Stimulated activated CD8-positive, alpha-beta memory T cell treated with anti-CD3 and anti-CD28 coated beads, Interleukin-2, amount 100 ng/mL, for 48 hours (primary cell): ENCODE data around the gene EPHA7.

Experiments
- DNase-seq, 2 donors: peaks; one replicate each; pipeline ENCODE4 v3.0.0-alpha.2; 2020; ENCODE audit warnings: low read depth in 2 of 2

EPHA7 gene

GRCh38 chr6:93419304-93420162 is at the start of gene EPHA7:
TSS of gene EPHA7 (minus strand) at chr6:93419559. CDS start at chr6:93419341, 218 bp downstream.
- peak in 1 of 2 donors; percentile 34 for DNase-seq

GRCh38 chr6:93468291-93468690 is 48.9 kb upstream of the EPHA7 start:
- DNase-seq = no peak

GRCh38 chr6:93454533-93454932 is 35.2 kb upstream of the EPHA7 start:
- DNase-seq = no peak

- no peak for DNase-seq
Measured at GRCh38 chr6:93453956-93454355, 34.6 kb upstream of the EPHA7 start.

- DNase-seq = no peak
Measured at GRCh38 chr6:93447874-93448273, 28.5 kb upstream of the EPHA7 start.

GRCh38 chr6:93437491-93437890 is 18.1 kb upstream of the EPHA7 start:
- no peak for DNase-seq

GRCh38 chr6:93433592-93433991 is 14.2 kb upstream of the EPHA7 start:
- no peak for DNase-seq

- DNase-seq = no peak
Measured at GRCh38 chr6:93424303-93425064, 5.1 kb upstream of the EPHA7 start.

- no peak for DNase-seq
Measured at GRCh38 chr6:93423542-93423941, 4.2 kb upstream of the EPHA7 start.

- DNase-seq = no peak
Measured at GRCh38 chr6:93420163-93420795, 920 bp upstream of the EPHA7 start.

- DNase-seq = no peak
Measured at GRCh38 chr6:93418408-93419303, 703 bp downstream of the EPHA7 start.

- no peak for DNase-seq
Measured at GRCh38 chr6:93418033-93418407, 1.3 kb downstream of the EPHA7 start.

- DNase-seq = no peak
Measured at GRCh38 chr6:93417421-93418013, 1.8 kb downstream of the EPHA7 start.

- no peak for DNase-seq
Measured at GRCh38 chr6:93416571-93417420, 2.6 kb downstream of the EPHA7 start.

GRCh38 chr6:93413190-93413589 is 6.2 kb downstream of the EPHA7 start:
- no peak for DNase-seq

- DNase-seq = no peak
Measured at GRCh38 chr6:93412452-93412851, 6.9 kb downstream of the EPHA7 start.

- DNase-seq = no peak
Measured at GRCh38 chr6:93407186-93407585, 12.2 kb downstream of the EPHA7 start.

- no peak for DNase-seq
Measured at GRCh38 chr6:93403390-93403789, 16.0 kb downstream of the EPHA7 start.

GRCh38 chr6:93398723-93399122 is 20.6 kb downstream of the EPHA7 start:
- DNase-seq = no peak

- no peak for DNase-seq
Measured at GRCh38 chr6:93394471-93394870, 24.9 kb downstream of the EPHA7 start.
